HTERT RPE-1 (cell line): ENCODE measurements around the gene ZFHX2.
"Not testable (repeated sequence)": the region's sequence is repeated elsewhere in the genome, so short reads cannot be mapped to it uniquely, and the experiment has no call there.

Source experiments
- in situ Hi-C: fragments of 300-500 bp; cut with MboI; formaldehyde crosslinking; loops from 4 replicates; pipeline ENCODE4 v1.14.3; 2020; ENCODE audit warnings: low sequenced_read_pairs

The ZFHX2 gene

DNA sequence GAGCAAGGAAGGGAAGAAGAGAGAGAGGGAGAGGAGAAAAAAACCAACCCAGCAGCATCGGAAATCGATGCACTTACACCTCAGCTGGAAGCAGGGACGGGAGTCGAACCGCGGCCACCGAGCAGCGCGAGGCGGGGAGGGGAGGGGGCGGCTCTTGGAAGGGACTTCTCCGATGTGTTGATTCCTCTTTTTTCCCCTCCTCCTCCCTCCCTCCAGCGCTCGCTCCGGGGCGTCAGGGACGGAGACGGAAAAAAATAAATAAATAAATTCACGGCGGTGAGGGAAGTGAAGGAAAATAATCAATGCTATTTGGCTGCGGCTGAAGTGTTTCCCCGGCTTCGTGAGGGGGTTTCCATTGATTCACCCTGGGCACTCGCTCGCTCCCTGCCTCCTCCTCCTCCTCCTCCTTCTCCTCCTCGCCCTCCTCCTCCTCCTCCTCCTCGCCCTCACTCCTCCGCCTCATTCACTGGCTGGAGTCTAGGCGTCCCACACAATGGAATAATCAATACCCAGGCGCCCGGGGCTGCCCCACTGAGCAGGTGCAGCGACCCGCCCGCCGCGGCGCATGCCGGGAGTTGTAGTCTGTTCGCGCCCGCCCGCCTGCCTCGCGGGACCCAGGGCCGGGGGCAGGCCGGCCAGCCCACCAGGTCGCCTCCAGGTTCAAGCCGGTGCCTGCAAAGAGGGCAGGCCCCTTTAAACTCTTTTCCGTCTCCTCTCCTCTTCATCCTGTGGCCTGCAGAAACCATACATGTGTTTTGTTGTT, at the start of gene ZFHX2:
TSS of gene ZFHX2 (minus strand) at position 500 of the 763 bp plus-strand sequence. CDS start 16,440 bp downstream, outside the sequence.
- in situ Hi-C loops, result no loop called here

DNA sequence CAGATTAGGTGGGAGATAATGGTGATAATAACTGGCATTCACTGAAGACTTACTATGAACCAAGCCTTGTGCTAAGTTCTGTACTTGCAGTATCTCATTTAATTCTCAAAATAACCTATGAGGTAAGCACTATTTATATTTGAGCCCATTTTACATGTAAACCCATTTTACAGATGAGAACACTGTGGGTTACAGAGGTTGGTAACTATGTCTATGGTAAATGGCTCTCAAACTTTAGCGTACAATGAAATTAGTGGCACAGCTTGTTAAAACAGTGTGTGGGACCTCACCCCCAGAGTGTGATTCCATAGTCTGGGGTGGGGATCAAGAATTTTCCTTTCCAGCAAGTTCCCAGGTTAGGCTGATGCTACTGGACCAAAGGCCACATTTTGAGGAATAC, 49.2 kb upstream of the ZFHX2 start:
- in situ Hi-C loops, result no loop called here

GRCh38 chr14:23600322-23600707, 48.8 kb upstream of the ZFHX2 start:
- in situ Hi-C loops, result no loop called here

GRCh38 chr14:23594191-23594590, 42.6 kb upstream of the ZFHX2 start:
- in situ Hi-C loops, result not testable (repeated sequence)

- in situ Hi-C loops, result no loop called here
These were observed 38.6 kb upstream of the ZFHX2 start for GRCh38 chr14:23590198-23590597.

GRCh38 chr14:23589606-23590005, 38.0 kb upstream of the ZFHX2 start:
- in situ Hi-C loops, result no loop called here

GRCh38 chr14:23588884-23589598, 37.5 kb upstream of the ZFHX2 start:
- in situ Hi-C loops, result no loop called here

- in situ Hi-C loops, result not testable (repeated sequence)
These were observed 33.1 kb upstream of the ZFHX2 start for GRCh38 chr14:23584527-23585203.

DNA sequence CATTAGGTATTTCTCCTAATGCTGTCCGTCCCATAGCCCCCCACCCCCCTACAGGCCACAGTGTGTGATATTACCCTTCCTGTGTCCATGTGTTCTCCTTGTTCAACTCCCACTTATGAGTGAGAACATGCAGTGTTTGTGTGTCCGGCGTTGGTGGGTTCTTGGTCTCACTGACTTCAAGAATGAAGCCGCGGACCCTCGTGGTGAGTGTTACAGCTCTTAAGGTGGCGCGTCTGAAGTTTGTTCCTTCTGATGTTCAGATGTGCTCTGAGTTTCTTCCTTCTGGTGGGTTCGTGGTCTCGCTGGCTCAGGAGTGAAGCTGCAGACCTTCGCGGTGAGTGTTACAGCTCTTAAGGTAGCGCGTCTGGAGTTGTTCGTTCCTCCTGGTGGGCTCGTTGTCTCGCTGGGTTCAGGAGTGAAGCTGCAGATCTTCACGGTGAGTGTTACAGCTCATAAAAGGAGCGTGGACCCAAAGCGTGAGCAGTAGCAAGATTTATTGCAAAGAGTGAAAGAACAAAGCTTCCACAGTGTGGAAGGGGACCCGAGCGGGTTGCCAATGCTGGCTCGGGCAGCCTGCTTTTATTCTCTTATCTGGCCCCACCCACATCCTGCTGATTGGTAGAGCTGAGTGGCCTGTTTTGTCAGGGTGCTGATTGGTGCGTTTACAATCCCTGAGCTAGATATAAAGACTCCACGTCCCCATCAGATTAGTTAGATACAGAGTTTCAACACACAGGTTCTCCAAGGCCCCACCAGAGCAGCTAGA, 32.4 kb upstream of the ZFHX2 start:
- in situ Hi-C loops, result not testable (repeated sequence)

- in situ Hi-C loops, result no loop called here
These were observed 31.6 kb upstream of the ZFHX2 start for GRCh38 chr14:23582906-23583760.

- in situ Hi-C loops, result no loop called here
These were observed 29.4 kb upstream of the ZFHX2 start for GRCh38 chr14:23580948-23581281.

GRCh38 chr14:23580152-23580926, 28.8 kb upstream of the ZFHX2 start:
- in situ Hi-C loops, result no loop called here

- in situ Hi-C loops, result no loop called here
These were observed 28.2 kb upstream of the ZFHX2 start for GRCh38 chr14:23579739-23580138.

GRCh38 chr14:23579311-23579630, 27.7 kb upstream of the ZFHX2 start:
- in situ Hi-C loops, result no loop called here

DNA sequence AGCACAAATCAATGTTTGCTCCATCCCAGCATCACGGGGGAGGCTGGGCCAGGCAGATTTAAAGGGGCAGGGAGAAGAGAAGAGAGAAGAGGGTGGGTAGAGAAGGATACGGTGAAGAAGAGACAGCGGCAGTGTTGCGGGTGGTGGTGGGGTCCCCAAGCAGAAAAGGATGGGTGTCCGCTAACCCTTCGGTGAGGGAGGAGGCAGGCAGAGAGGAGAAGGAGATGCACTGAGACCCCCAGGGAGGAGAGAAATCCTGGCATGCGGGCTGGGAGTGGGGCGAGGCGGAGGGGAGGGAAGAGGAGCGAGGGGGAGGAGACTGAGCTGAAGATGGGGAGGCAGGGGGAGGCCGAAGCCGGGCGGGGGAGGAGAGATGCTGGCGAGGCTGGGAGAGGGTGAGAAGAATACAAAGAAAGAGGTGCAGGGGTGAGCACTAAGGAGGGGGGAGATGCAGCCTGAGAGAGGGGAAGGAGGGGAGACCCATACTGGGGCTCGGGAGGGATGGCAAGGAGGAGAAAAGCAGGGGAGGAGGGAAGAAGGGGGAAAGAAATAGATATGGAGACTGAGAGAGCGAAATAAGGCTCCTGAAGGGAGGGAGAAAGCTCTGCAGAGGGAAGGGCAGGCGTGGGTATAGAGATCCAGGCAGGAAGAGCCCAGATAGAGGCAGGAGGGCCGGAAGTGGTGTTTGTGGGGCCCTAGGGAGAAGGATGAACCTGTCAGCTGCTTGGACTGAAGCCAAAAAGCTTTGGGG, 27.2 kb upstream of the ZFHX2 start, which contains the start of gene JPH4:
TSS of gene JPH4 (minus strand) at position 231 of the 751 bp plus-strand sequence. CDS start 1,337 bp downstream, outside the sequence.
- in situ Hi-C loops, result no loop called here

DNA sequence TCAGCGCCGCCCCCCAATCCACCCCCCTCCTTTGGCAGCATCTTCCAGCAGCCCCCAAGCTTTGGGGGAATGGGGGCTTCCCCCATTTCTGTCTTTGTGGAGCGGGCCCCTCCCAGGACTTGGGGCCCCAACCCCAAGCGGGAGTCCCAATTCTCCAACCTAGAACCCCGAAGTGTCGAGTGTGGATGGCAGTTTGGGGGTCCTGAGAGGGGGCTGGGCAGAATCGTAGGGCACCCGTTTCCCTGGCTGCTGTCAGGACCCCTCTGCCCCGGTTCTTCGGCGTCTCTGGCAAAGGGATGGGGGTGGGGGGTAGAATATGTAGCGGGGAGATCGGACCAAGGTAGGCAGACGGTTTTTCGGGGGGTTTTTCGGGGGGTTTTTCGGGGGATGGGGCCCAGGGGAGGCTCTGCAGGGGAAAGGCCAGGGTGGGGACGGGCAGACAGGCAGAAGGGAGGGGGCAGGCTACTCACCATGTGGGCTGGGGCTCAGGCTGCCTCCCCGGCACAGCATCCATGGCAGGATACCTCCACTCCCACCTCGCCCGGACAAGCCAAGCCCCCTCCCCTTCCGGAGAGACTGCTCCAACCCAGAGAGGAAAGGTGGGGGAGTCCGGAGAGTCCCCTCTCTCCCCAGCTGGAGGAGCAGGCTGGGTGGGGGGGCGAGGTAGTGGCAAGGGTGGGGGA, 26.3 kb upstream of the ZFHX2 start:
- in situ Hi-C loops, result no loop called here

GRCh38 chr14:23577004-23577681, 25.6 kb upstream of the ZFHX2 start:
- in situ Hi-C loops, result no loop called here
